Parathyroid adenoma (tissue), 2 donors: ENCODE measurements around the gene IKZF2.

Experiments
- H2AFZ ChIP-seq: fragments of 300-600 bp; sonication (generic); one replicate; pipeline ENCODE4 v1.7.0; 2017; ENCODE audit warnings: antibody characterized with exemption, mild to moderate bottlenecking
- H3K27ac ChIP-seq: fragments of 300-600 bp; sonication (generic); one replicate; pipeline ENCODE4 v1.7.0; 2017
- H3K27me3 ChIP-seq: fragments of 300-600 bp; sonication (generic); one replicate; pipeline ENCODE4 v1.7.0; 2017; ENCODE audit warnings: low read length; ENCODE audit not compliant: control insufficient read depth, insufficient read depth
- H3K36me3 ChIP-seq: fragments of 300-600 bp; sonication (generic); one replicate; pipeline ENCODE4 v1.7.0; 2017; ENCODE audit warnings: low read length; ENCODE audit not compliant: control insufficient read depth, insufficient read depth
- H3K4me1 ChIP-seq: fragments of 300-600 bp; sonication (generic); one replicate; pipeline ENCODE4 v1.7.0; 2017; ENCODE audit warnings: control low read depth
- H3K4me2 ChIP-seq: fragments of 300-600 bp; sonication (generic); one replicate; pipeline ENCODE4 v1.7.0; 2017; ENCODE audit warnings: low read length
- H3K4me3 ChIP-seq: fragments of 300-600 bp; sonication (generic); one replicate; pipeline ENCODE4 v1.7.0; 2017; ENCODE audit warnings: low read depth, low read length
- H3K79me2 ChIP-seq: fragments of 300-600 bp; sonication (generic); one replicate; pipeline ENCODE4 v1.7.0; 2017; ENCODE audit warnings: control low read depth
- H3K9ac ChIP-seq: fragments of 300-600 bp; sonication (generic); one replicate; pipeline ENCODE4 v1.7.0; 2017; ENCODE audit warnings: mild to moderate bottlenecking
- H3K9me3 ChIP-seq: fragments of 300-600 bp; sonication (generic); one replicate; pipeline ENCODE4 v1.7.0; 2017; ENCODE audit warnings: low read length; ENCODE audit not compliant: control insufficient read depth
- TF ChIP-seq, protein P1 (sequence below): fragments of 300-600 bp; sonication (generic); IDR thresholded peaks from one replicate; pipeline ENCODE4 v1.7.0; 2017; ENCODE audit warnings: antibody characterized with exemption, mild to moderate bottlenecking
- donor health status: primary hyperparathyroidism.

IKZF2 gene

DNA sequence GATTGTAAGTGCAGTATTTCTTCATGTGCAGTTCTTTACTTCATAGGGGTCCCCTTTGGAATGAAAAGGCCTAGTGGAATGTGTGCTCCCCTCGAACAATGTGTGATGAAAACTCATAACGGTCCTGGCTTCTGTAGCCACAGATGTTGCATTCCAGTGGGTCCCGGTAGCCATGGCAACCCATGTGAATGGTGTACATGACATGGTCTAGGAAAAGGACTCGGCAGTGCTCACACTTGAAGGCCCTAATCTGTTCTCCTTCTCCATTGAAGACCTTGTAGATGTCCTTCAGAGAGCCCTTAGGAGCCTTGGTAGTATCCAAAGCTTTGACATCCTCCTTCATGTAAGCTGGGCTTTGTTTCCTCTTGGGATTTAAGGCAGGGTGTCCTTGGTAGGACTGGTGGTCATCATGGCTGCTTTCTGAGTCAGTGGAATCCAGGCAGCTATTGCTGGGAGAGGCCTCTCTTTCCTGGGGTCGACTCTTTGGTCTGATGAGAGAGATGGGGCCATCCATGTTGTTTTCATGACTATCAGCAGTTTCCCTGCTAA lies 144.0 kb downstream of the IKZF2 start:
- H3K79me2 ChIP-seq = no peaks in the 10 kb centered on the region
- TF ChIP-seq, protein P1, sequence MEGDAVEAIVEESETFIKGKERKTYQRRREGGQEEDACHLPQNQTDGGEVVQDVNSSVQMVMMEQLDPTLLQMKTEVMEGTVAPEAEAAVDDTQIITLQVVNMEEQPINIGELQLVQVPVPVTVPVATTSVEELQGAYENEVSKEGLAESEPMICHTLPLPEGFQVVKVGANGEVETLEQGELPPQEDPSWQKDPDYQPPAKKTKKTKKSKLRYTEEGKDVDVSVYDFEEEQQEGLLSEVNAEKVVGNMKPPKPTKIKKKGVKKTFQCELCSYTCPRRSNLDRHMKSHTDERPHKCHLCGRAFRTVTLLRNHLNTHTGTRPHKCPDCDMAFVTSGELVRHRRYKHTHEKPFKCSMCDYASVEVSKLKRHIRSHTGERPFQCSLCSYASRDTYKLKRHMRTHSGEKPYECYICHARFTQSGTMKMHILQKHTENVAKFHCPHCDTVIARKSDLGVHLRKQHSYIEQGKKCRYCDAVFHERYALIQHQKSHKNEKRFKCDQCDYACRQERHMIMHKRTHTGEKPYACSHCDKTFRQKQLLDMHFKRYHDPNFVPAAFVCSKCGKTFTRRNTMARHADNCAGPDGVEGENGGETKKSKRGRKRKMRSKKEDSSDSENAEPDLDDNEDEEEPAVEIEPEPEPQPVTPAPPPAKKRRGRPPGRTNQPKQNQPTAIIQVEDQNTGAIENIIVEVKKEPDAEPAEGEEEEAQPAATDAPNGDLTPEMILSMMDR = no peak
- no peaks in the 10 kb centered on the region for H3K27me3 ChIP-seq
- H3K36me3 ChIP-seq = no peaks in the 10 kb centered on the region
- no peak overlapping the region for H2AFZ ChIP-seq
- H3K9me3 ChIP-seq = no peaks in the 10 kb centered on the region
- H3K27ac ChIP-seq = no peak overlapping the region
- no peak overlapping the region for H3K4me3 ChIP-seq
- no peaks in the 10 kb centered on the region for H3K4me1 ChIP-seq
- no peak overlapping the region for H3K4me2 ChIP-seq
- H3K9ac ChIP-seq = no peak overlapping the region

DNA sequence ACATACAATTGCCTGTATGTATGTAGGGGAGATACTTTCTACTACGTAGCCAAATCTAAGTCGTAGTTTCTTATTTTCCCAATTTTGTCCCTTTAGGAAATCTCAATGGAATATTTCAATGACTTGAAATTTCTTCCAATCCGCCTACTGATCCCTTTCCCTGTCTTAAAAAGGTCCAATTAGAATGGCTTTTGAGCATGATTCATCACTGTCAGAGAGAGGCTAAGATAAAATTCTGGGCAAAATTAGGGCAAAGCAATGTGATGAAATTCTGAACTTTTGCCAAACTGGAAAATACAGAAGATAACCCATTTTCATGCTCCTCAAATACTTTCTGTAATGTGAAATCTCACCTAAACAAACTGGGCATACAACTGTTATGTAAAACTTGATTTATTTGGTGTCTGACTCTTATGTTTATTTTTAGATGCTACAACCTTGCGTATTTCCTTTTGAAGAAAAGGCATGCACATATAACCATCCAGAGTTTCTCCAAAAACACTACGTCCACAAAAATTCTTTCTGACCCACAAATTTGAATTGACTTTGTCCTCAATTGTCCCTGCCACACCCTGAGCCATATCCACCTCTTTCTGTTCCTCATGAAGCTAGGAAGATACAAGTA lies 147.1 kb downstream of the IKZF2 start:
- H3K9me3 ChIP-seq = no peaks in the 10 kb centered on the region
- H3K4me2 ChIP-seq = no peak overlapping the region
- no peak overlapping the region for H3K4me3 ChIP-seq
- H2AFZ ChIP-seq = no peak overlapping the region
- no peaks in the 10 kb centered on the region for H3K36me3 ChIP-seq
- no peak overlapping the region for H3K9ac ChIP-seq
- H3K27me3 ChIP-seq = no peaks in the 10 kb centered on the region
- TF ChIP-seq, protein P1 = no peak
- no peaks in the 10 kb centered on the region for H3K79me2 ChIP-seq
- H3K4me1 ChIP-seq = peaks cover 4% of the 10 kb centered on the region
- no peak overlapping the region for H3K27ac ChIP-seq

DNA sequence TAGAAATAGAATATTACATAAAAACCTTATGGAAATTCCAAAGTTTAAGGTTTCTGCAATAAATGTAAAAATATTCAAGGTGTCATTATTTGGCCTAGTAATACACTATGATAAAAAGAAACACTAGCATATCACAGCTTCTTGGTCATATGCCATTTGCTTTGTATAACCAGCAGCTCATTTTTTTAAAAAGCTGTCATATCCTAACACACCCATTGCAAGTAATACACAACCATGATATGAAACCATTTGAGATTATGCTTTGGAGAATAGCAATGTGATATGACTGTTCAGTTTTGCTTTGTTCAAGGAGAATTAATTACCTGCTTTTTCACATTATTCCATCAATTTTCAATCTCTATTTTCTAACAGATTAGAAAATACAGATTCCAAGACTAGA lies 149.0 kb downstream of the IKZF2 start:
- TF ChIP-seq, protein P1 = no peak
- H3K27me3 ChIP-seq = no peaks in the 10 kb centered on the region
- H3K4me1 ChIP-seq = peaks cover 4% of the 10 kb centered on the region
- no peak overlapping the region for H3K27ac ChIP-seq
- no peaks in the 10 kb centered on the region for H3K36me3 ChIP-seq
- H3K4me3 ChIP-seq = no peak overlapping the region
- H3K79me2 ChIP-seq = no peaks in the 10 kb centered on the region
- no peak overlapping the region for H3K9ac ChIP-seq
- H3K9me3 ChIP-seq = no peaks in the 10 kb centered on the region
- H2AFZ ChIP-seq = no peak overlapping the region
- H3K4me2 ChIP-seq = no peak overlapping the region

DNA sequence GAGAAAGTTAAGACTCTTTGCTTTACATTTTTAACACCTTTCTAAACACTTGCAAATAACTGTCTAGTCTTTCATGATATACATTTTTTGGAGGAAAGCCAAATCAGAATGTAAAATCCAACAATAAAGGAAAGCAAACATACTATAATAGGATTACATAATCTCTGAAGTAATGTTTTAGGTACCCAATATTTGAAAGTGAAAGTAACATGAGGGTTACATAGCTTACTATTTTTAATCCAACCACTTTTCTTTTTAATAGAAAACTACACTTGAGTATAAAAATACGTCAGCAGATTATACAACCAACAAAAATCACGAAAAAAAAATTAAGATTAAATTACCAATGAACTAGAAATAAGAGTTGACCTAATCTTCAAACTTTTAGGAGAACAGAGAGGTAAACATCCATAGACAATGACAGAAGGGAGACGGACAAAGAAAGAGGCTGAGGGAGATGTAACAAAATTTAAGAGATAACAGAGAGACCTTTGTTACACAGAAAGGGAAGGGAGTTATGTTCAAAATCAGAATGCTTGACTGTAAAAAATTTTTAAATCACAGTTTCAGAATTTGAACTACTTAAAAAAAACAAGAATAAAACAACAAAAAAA lies 150.0 kb downstream of the IKZF2 start:
- Histone ChIP-seq H3K4me1 (peaks cover 4% of the 10 kb centered on the region), H3K79me2 (no peaks in the 10 kb centered on the region), H3K36me3 (no peaks in the 10 kb centered on the region), H3K4me3 (no peak overlapping the region), H2AFZ (no peak overlapping the region), H3K4me2 (no peak overlapping the region), H3K9ac (no peak overlapping the region), H3K9me3 (no peaks in the 10 kb centered on the region), H3K27me3 (no peaks in the 10 kb centered on the region), H3K27ac (no peak overlapping the region)
- TF ChIP-seq, protein P1 = no peak
